CD4-positive, alpha-beta T cell (primary cell): ENCODE results near the gene RIN3. TPM values are rescaled to one million over a fixed set of nuclear protein-coding genes. Genes with fewer than 3 reads are reported as not detected.

ENCODE experiments used
- ATAC-seq: fragments of 200-7000 bp; cut with Tn5 transposase; one replicate; pipeline ENCODE4 v1.10.0; 2022; ENCODE audit warnings: mild to moderate bottlenecking; ENCODE audit not compliant: poor library complexity
- CTCF ChIA-PET: fragments of 350-600 bp; sonication (Branson Sonifier 250); formaldehyde crosslinking; loops from one replicate; lab custom pipeline; 2021; ENCODE audit warnings: antibody characterized with exemption, inconsistent platforms; lab: Charles Lee
- POLR2A ChIA-PET: fragments of 350-600 bp; sonication (Branson Sonifier 250); formaldehyde crosslinking; loops from one replicate; lab custom pipeline; 2021; ENCODE audit warnings: antibody characterized with exemption, inconsistent platforms; lab: Charles Lee
- DNase-seq, 14 experiments: peaks; one replicate each; pipeline ENCODE4 v3.0.0-alpha.2; 2013 to 2020; ENCODE audit warnings: mixed read lengths in 2 of 14
- H3K27ac ChIP-seq, 2 donors: one replicate each; pipeline versions ENCODE4 v1.5.1 to v1.7.0; 2013; ENCODE audit warnings: low read length in 2 of 2, low read depth in 1 of 2, mild to moderate bottlenecking in 1 of 2
- H3K27me3 ChIP-seq, 2 experiments: 1 replicate in 1 of 2; 2 replicates in 1 of 2; pipeline versions ENCODE4 v1.6.1 to v1.7.0; 2013; ENCODE audit warnings: low read length in 2 of 2, control low read depth in 1 of 2, mild to moderate bottlenecking in 1 of 2, moderate library complexity in 1 of 2; ENCODE audit not compliant: insufficient read depth in 2 of 2, control insufficient read depth in 1 of 2
- H3K36me3 ChIP-seq: one replicate; pipeline ENCODE4 v1.6.1; 2013; ENCODE audit warnings: low read length, control low read depth; ENCODE audit not compliant: insufficient read depth
- H3K4me1 ChIP-seq: one replicate; pipeline ENCODE4 v1.6.1; 2013; ENCODE audit warnings: low read length, control low read depth; ENCODE audit not compliant: insufficient read depth
- H3K4me3 ChIP-seq: one replicate; pipeline ENCODE4 v1.5.1; 2013; ENCODE audit warnings: mild to moderate bottlenecking, low read length, moderate library complexity
- H3K9me3 ChIP-seq, 2 experiments: 1 replicate in 1 of 2; 2 replicates in 1 of 2; pipeline versions ENCODE4 v1.6.1 to v1.7.0; 2013; ENCODE audit warnings: low read length in 2 of 2, mild to moderate bottlenecking in 2 of 2, control low read depth in 1 of 2, moderate library complexity in 1 of 2; ENCODE audit not compliant: control insufficient read depth in 1 of 2, insufficient read depth in 1 of 2
- H3K27ac Mint-ChIP-seq: one replicate; pipeline ENCODE4 v1.8.0; 2020; ENCODE audit warnings: mixed read lengths
- H3K27me3 Mint-ChIP-seq: one replicate; pipeline ENCODE4 v1.8.0; 2021; ENCODE audit warnings: mixed read lengths
- H3K36me3 Mint-ChIP-seq: one replicate; pipeline ENCODE4 v1.8.0; 2021; ENCODE audit warnings: low read depth, mixed read lengths
- H3K4me1 Mint-ChIP-seq: one replicate; pipeline ENCODE4 v1.8.0; 2021; ENCODE audit warnings: low read depth, mixed read lengths
- H3K4me3 Mint-ChIP-seq: one replicate; pipeline ENCODE4 v1.8.0; 2020; ENCODE audit warnings: mild to moderate bottlenecking, mixed read lengths
- H3K9me3 Mint-ChIP-seq: one replicate; pipeline ENCODE4 v1.8.0; 2020; ENCODE audit warnings: mixed read lengths
- intact Hi-C, 2 experiments: fragments of 100-400 bp; cut with DNase I in 1 of 2; cut with micrococcal nuclease in 1 of 2; formaldehyde crosslinking; loops; one replicate each; pipeline versions ENCODE4 v1.15.1 to v1.9.0; 2023 to 2025; cut with DNase I, micrococcal nuclease
- total RNA-seq, 174 experiments: library from RNA in 2 of 174; stranded (reverse) in 2 of 174; gene quantifications; one replicate each; pipeline ENCODE4 v1.2.3 and lab custom pipeline; 2021 to 2026
- TF ChIP-seq, protein P1 (sequence below): fragments of 200-600 bp; IDR thresholded peaks from one replicate; pipeline ENCODE4 v1.8.0; 2022; ENCODE audit warnings: antibody characterized with exemption, mild to moderate bottlenecking

RIN3 gene
- total RNA-seq, 2 experiments from 2014 or later, result 67.9 to 72.2 TPM

GRCh38 chr14:92610849-92611271 is 97.3 kb downstream of the RIN3 start:
- intact Hi-C loops, result no loop called here

DNA sequence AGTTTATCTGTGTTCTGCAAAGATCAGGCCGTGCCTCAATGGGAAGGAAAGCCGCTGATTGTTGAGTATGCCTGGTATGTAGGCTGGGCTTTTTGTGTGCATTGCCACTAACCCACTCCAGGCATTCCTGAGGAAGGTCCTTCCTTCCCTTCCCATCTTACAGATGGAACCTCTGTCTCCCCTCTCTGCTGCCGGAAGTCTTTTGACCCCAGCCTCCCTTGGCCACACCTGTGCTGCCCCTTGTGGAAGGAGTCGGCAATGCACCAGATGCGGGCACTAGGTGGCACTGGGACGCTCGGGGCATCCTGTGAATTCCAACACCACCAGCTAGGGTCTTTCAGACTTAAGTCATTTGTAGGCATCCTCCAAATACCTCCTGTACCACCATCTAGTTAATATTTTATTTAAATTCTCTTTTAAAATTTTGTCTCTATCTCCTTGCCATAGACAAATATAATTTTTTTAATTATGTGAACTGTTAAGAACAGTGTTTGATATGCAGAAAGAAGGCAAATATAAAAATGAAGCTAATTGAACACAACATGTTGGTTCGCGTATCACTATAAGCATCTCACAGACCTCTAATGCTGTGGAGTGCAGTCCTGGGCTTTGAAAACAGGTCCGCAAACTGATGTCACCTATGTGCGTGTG is 99.6 kb downstream of the RIN3 start:
- POLR2A ChIA-PET, result interaction anchor here (0.6 to 6.4 kb wide), 10 partner anchors 36 to 487 kb away, joined by 3 to 154 read pairs (median 4); no protein-coding TSS in a partner anchor
- TF ChIP-seq, protein P1, sequence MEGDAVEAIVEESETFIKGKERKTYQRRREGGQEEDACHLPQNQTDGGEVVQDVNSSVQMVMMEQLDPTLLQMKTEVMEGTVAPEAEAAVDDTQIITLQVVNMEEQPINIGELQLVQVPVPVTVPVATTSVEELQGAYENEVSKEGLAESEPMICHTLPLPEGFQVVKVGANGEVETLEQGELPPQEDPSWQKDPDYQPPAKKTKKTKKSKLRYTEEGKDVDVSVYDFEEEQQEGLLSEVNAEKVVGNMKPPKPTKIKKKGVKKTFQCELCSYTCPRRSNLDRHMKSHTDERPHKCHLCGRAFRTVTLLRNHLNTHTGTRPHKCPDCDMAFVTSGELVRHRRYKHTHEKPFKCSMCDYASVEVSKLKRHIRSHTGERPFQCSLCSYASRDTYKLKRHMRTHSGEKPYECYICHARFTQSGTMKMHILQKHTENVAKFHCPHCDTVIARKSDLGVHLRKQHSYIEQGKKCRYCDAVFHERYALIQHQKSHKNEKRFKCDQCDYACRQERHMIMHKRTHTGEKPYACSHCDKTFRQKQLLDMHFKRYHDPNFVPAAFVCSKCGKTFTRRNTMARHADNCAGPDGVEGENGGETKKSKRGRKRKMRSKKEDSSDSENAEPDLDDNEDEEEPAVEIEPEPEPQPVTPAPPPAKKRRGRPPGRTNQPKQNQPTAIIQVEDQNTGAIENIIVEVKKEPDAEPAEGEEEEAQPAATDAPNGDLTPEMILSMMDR, result peak; percentile 96
- Histone ChIP-seq H3K27me3 (no peaks in the 10 kb centered on the region), H3K27ac (no peak overlapping the region), H3K36me3 (no peaks in the 10 kb centered on the region), H3K4me1 (peaks cover 56% of the 10 kb centered on the region), H3K4me3 (no peak overlapping the region), H3K9me3 (no peaks in the 10 kb centered on the region)
- ATAC-seq (peak; percentile 35), DNase-seq (peak; percentile 55 to 83 (median 69))
- Mint-ChIP-seq H3K27ac (peak overlapping the region; percentile 67), H3K4me1 (peaks cover 76% of the 10 kb centered on the region), H3K27me3 (no peaks in the 10 kb centered on the region), H3K4me3 (peak overlapping the region; percentile 4), H3K9me3 (no peaks in the 10 kb centered on the region), H3K36me3 (no peaks in the 10 kb centered on the region)
- intact Hi-C loops, result loop anchor here in 1 of 2 experiments (1.0 kb wide), 1 partner anchor 68 kb away; no protein-coding TSS in a partner anchor
- CTCF ChIA-PET, result interaction anchor here (0.5 to 1.7 kb wide), 17 partner anchors 10 to 577 kb away, joined by 3 to 19 read pairs (median 3); no protein-coding TSS in a partner anchor

More at GRCh38 chr14:92610849-92611271, 97.3 kb downstream of the RIN3 start:
- Mint-ChIP-seq H3K27me3 (no peaks in the 10 kb centered on the region), H3K36me3 (no peaks in the 10 kb centered on the region), H3K27ac (no peak overlapping the region), H3K4me3 (no peak overlapping the region), H3K9me3 (no peaks in the 10 kb centered on the region), H3K4me1 (peaks cover 64% of the 10 kb centered on the region)
- DNase-seq, result no peak
- H3K9me3 ChIP-seq, result no peaks in the 10 kb centered on the region
- peaks cover 45% of the 10 kb centered on the region for H3K4me1 ChIP-seq
- H3K4me3 ChIP-seq, result no peak overlapping the region
- ChIA-PET CTCF (no interaction called here), POLR2A (interaction anchor here (0.8 kb wide), 1 partner anchor 42 kb away, joined by 4 read pairs; no protein-coding TSS in a partner anchor)
- H3K27ac ChIP-seq, result no peak overlapping the region
- TF ChIP-seq, protein P1, result no peak
- ATAC-seq, result no peak
- H3K27me3 ChIP-seq, result no peaks in the 10 kb centered on the region
- no peaks in the 10 kb centered on the region for H3K36me3 ChIP-seq

DNA sequence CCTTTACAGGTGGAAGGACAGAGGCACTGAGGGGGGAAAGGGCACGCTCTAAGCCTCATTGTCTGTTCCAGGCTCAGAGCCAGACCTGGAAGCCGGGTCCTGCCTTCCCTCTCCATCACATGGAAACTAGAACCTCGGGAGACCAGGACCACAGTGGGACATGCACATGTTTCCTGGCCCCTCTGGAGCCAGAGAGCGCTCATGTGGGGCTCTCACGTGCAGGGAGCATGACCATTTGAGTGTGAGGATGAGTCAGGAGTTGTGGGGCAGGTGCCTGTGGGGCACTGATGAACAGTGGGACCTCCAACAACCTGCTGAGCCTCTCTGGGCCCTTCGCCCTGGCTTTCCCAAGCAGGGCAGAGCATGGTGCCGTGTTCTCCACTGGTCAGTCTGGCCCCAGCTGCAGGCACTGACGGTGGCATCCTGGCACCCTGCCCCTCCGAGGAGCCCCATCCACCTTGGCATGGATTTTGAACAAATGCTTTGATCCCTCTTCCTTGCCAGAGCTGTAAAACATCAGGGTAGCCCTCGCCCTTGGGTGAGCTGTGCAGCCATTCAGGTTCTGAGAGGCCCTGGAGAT is 100.2 kb downstream of the RIN3 start:
- peaks cover 76% of the 10 kb centered on the region for H3K4me1 Mint-ChIP-seq
- no peak for DNase-seq
- no peaks in the 10 kb centered on the region for H3K36me3 Mint-ChIP-seq
- ChIA-PET POLR2A (interaction anchor here (0.6 to 6.4 kb wide), 10 partner anchors 13 to 67 kb away, joined by 3 to 154 read pairs (median 4); no protein-coding TSS in a partner anchor), CTCF (interaction anchor here (0.5 to 1.7 kb wide), 17 partner anchors 10 to 576 kb away, joined by 3 to 19 read pairs (median 3); no protein-coding TSS in a partner anchor)
- Histone ChIP-seq H3K36me3 (no peaks in the 10 kb centered on the region), H3K9me3 (no peaks in the 10 kb centered on the region), H3K4me3 (no peak overlapping the region), H3K4me1 (peaks cover 56% of the 10 kb centered on the region), H3K27ac (no peak overlapping the region), H3K27me3 (no peaks in the 10 kb centered on the region)
- peak overlapping the region; percentile 87 for H3K27ac Mint-ChIP-seq
- TF ChIP-seq, protein P1, result no peak
- no peak for ATAC-seq
- no peak overlapping the region for H3K4me3 Mint-ChIP-seq
- no peaks in the 10 kb centered on the region for H3K9me3 Mint-ChIP-seq
- intact Hi-C loops, result loop anchor here in 1 of 2 experiments (1.0 kb wide), 1 partner anchor 68 kb away; no protein-coding TSS in a partner anchor
- no peaks in the 10 kb centered on the region for H3K27me3 Mint-ChIP-seq
